Stomach smooth muscle (tissue), 2 donors: Measurements from ENCODE around the gene VAV2.

Experiments used
- H3K27ac ChIP-seq: one replicate; pipeline ENCODE4 v1.7.0; 2013; ENCODE audit warnings: mild to moderate bottlenecking, low read length, inconsistent platforms
- H3K27me3 ChIP-seq, 2 donors: one replicate each; pipeline ENCODE4 v1.7.0; 2013; ENCODE audit warnings: low read length in 2 of 2; ENCODE audit not compliant: insufficient read depth in 2 of 2, control insufficient read depth in 1 of 2
- H3K36me3 ChIP-seq, 2 donors: one replicate each; pipeline ENCODE4 v1.7.0; 2013; ENCODE audit warnings: low read length in 2 of 2; ENCODE audit not compliant: control insufficient read depth in 2 of 2, insufficient read depth in 2 of 2
- H3K4me1 ChIP-seq: one replicate; pipeline ENCODE4 v1.7.0; 2013; ENCODE audit warnings: low read length; ENCODE audit not compliant: control insufficient read depth, insufficient read depth
- H3K4me3 ChIP-seq, 2 donors: one replicate each; pipeline ENCODE4 v1.7.0; 2013; ENCODE audit warnings: low read length in 2 of 2
- H3K9ac ChIP-seq, 2 donors: one replicate each; pipeline ENCODE4 v1.7.0; 2013; ENCODE audit warnings: low read length in 2 of 2, mild to moderate bottlenecking in 1 of 2
- H3K9me3 ChIP-seq, 2 donors: one replicate each; pipeline ENCODE4 v1.7.0; 2013; ENCODE audit warnings: low read length in 2 of 2; ENCODE audit not compliant: control insufficient read depth in 2 of 2
- donor health status: healthy.
- donor health status: Pancreatic carcinoma.

Gene VAV2

DNA sequence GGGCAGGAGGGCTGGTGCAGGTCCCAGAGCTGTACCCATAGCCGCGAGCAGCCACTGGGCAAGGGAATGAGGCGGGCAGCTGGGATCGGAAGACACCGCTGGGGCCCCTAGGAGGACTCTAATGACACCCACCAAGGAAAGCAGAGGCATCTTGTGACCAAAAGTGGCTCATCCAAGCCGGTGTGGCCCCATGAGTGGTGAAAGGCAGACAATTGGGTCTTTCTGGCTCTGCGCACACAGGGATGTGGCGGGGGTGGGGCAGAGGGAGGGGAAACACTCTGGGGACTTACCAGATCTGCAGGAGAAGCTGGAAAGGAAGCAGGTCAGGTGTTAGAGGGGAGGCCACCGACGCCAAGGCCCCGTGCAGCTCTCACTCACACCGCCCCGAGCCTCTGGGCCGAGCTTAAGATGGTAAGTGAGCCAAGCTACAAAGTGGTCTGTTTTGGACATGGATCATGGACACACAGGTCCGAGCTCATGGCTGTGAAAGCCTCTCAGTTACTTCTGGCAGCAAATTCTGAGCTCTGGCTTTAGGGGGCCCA, 211.6 kb downstream of the VAV2 start:
- Histone ChIP-seq H3K36me3 (peaks cover 0 to 2% of the 10 kb centered on the region in 2 donors), H3K4me3 (no peak overlapping the region)

DNA sequence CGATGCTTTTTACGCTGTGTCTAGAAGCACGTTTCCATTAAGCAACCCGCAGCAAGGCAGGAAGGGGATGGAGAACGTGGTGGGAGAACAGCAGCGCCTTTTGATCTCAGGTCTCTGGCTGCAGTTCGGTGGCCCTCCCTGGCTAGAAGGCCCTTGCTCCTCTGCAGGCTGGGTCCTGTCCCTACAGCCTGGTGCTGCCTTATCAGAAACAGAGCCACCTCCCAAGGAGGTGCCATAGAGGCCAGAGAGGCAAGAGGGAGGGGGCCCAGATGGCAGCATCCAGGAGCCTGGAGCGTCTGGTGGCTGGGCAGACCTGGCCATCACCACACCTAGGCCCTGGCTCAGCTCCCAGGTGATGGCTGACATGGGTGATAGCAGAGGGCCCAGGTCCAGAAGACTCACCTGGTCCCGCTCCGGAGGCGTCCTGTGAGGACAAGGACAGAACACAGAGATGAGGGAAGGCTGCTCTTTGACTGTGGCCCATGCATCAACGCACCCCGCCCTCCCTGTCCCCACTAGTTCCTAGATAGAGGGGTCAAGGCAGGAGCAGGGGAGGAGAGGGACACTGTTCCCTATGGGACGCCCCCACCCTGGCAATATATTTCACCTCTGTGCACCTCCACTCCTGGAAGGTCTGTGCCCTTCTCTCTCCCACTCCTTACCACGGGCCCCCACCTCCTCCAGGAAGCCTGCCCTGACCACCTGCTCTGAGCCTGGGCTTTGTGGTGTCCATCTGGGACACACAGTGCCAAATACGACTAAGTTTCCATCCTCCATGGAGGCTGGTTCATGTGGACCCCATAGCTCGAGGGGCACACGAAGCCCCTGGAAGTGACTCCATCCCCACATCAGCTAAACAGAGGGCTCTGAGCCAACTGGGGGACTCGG, 212.4 kb downstream of the VAV2 start:
- no peaks in the 10 kb centered on the region for H3K4me1 ChIP-seq
- peaks cover 0 to 5% of the 10 kb centered on the region in 2 donors for H3K36me3 ChIP-seq
- H3K9ac ChIP-seq: no peak overlapping the region
- H3K9me3 ChIP-seq: no peaks in the 10 kb centered on the region
- no peak overlapping the region for H3K4me3 ChIP-seq
- no peaks in the 10 kb centered on the region for H3K27me3 ChIP-seq
- no peak overlapping the region for H3K27ac ChIP-seq

More for the DNA sequence above, 211.6 kb downstream of the VAV2 start:
- no peaks in the 10 kb centered on the region for H3K27me3 ChIP-seq
- H3K9ac ChIP-seq: no peak overlapping the region
- H3K4me1 ChIP-seq: no peaks in the 10 kb centered on the region
- no peaks in the 10 kb centered on the region for H3K9me3 ChIP-seq
- H3K27ac ChIP-seq: no peak overlapping the region

DNA sequence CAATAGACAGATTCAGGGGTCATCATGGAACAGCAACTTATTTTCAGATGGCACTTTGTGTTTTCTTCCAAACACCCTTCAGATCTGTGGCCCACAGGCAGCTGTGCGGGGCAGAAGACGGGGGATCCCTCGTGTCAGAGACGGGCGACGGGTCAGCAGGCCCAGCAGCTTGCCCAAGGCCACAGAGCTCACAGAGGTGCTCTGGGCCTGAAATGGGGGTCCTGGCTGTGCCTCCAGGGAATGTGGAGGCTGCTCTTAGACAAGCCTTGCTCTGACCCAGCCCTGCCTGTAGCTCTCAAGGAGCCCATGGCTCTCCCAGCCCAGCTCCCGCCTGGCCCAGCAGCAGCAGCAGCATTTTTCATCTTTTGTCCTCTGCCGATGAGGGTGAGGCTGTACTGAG, 213.0 kb downstream of the VAV2 start:
- Histone ChIP-seq H3K27ac (no peak overlapping the region), H3K9me3 (peaks cover 0 to 3% of the 10 kb centered on the region in 2 donors), H3K4me3 (no peak overlapping the region), H3K9ac (no peak overlapping the region), H3K27me3 (no peaks in the 10 kb centered on the region), H3K36me3 (peaks cover 5 to 11% of the 10 kb centered on the region in 2 donors), H3K4me1 (no peaks in the 10 kb centered on the region)

GRCh38 chr9:133778336-133779013, 213.6 kb downstream of the VAV2 start:
- H3K9me3 ChIP-seq: peaks cover 0 to 9% of the 10 kb centered on the region in 2 donors
- H3K27ac ChIP-seq: no peak overlapping the region
- no peak overlapping the region for H3K4me3 ChIP-seq
- H3K4me1 ChIP-seq: no peaks in the 10 kb centered on the region
- H3K9ac ChIP-seq: no peak overlapping the region
- H3K27me3 ChIP-seq: no peaks in the 10 kb centered on the region
- peaks cover 8 to 16% of the 10 kb centered on the region in 2 donors for H3K36me3 ChIP-seq

GRCh38 chr9:133777871-133778270, 214.3 kb downstream of the VAV2 start:
- Histone ChIP-seq H3K4me1 (no peaks in the 10 kb centered on the region), H3K9me3 (peaks cover 0 to 9% of the 10 kb centered on the region in 2 donors), H3K9ac (no peak overlapping the region), H3K27ac (no peak overlapping the region), H3K27me3 (no peaks in the 10 kb centered on the region), H3K4me3 (no peak overlapping the region), H3K36me3 (peaks cover 8 to 16% of the 10 kb centered on the region in 2 donors)

DNA sequence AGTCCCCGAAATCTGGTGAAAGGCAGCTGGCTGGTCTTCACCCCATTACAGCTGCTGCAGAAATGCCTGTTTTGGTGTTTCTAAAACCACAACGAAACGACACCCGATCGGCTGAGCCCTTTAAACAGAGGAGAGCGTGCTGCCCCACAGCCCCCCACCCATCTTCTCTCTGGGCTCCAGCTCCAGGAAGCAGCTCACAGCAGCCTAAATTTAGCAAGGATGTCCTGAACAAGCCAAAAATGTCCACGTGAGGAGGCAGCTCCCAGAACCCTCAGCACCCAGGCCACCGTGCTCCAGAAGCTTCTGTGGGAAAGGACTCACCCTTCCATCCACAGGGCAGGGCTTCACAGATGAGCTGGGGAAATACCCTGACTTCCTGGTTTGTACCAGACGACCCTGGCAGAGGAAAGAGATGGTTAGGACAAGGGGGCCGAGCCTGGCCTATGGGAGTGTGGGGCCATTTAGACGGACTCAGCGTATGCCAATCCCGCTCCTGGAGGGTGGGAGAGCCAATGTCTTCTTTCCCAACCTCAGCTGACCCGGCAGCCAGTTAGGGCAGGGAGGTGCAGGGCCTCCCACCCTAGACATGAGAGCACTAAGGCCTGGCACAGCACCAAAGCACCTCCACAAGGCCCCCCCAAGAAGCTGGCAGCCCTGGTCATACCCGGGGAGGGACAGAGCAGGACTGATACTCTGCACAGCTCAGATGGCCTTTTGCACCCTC, 214.9 kb downstream of the VAV2 start:
- Histone ChIP-seq H3K27ac (no peak overlapping the region), H3K4me1 (no peaks in the 10 kb centered on the region), H3K27me3 (no peaks in the 10 kb centered on the region), H3K9me3 (peaks cover 0 to 9% of the 10 kb centered on the region in 2 donors), H3K36me3 (peaks cover 8 to 18% of the 10 kb centered on the region in 2 donors), H3K4me3 (no peak overlapping the region), H3K9ac (no peak overlapping the region)

GRCh38 chr9:133775951-133776905, 215.9 kb downstream of the VAV2 start:
- H3K36me3 ChIP-seq: peaks cover 8 to 18% of the 10 kb centered on the region in 2 donors
- H3K27ac ChIP-seq: no peak overlapping the region

DNA sequence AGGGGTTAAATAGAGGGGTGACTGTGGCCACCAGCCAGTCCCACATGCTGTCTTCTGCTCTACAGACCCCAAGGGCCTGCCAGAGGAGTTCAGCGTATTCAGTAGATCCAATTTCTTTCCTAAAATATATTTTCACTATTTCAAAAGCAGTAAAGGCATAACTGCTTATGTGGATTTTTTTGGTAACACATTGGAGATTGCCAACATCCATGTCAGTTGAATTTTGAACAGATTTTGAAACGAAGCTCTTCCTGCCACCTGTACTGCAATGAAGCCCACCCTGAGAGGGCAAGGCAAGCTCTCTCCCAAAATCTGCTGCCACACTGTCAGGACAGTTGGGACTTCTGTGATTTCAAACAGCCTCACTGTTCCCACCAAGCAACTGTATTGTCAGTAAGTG, 216.8 kb downstream of the VAV2 start:
- no peak overlapping the region for H3K4me3 ChIP-seq
- no peaks in the 10 kb centered on the region for H3K4me1 ChIP-seq
- peaks cover 0 to 9% of the 10 kb centered on the region in 2 donors for H3K9me3 ChIP-seq
- peaks cover 8 to 18% of the 10 kb centered on the region in 2 donors for H3K36me3 ChIP-seq
- no peak overlapping the region for H3K27ac ChIP-seq
- H3K27me3 ChIP-seq: no peaks in the 10 kb centered on the region
- H3K9ac ChIP-seq: no peak overlapping the region

More at GRCh38 chr9:133775951-133776905, 215.9 kb downstream of the VAV2 start:
- H3K4me3 ChIP-seq: no peak overlapping the region
- no peaks in the 10 kb centered on the region for H3K27me3 ChIP-seq
- H3K9ac ChIP-seq: no peak overlapping the region
- no peaks in the 10 kb centered on the region for H3K4me1 ChIP-seq
- peaks cover 0 to 9% of the 10 kb centered on the region in 2 donors for H3K9me3 ChIP-seq

GRCh38 chr9:133774799-133775198, 217.3 kb downstream of the VAV2 start:
- H3K9ac ChIP-seq: no peak overlapping the region
- H3K9me3 ChIP-seq: peaks cover 0 to 9% of the 10 kb centered on the region in 2 donors
- H3K27ac ChIP-seq: no peak overlapping the region
- H3K27me3 ChIP-seq: no peaks in the 10 kb centered on the region
- no peaks in the 10 kb centered on the region for H3K4me1 ChIP-seq
- H3K36me3 ChIP-seq: peaks cover 8 to 20% of the 10 kb centered on the region in 2 donors
- no peak overlapping the region for H3K4me3 ChIP-seq
